AG08395 (cell line): ENCODE results near the gene ARHGAP25.

Experiments
- DNase-seq: peaks from one replicate; pipeline ENCODE4 v3.0.0; 2012; ENCODE audit warnings: mixed read lengths, low spot score

Gene ARHGAP25

DNA sequence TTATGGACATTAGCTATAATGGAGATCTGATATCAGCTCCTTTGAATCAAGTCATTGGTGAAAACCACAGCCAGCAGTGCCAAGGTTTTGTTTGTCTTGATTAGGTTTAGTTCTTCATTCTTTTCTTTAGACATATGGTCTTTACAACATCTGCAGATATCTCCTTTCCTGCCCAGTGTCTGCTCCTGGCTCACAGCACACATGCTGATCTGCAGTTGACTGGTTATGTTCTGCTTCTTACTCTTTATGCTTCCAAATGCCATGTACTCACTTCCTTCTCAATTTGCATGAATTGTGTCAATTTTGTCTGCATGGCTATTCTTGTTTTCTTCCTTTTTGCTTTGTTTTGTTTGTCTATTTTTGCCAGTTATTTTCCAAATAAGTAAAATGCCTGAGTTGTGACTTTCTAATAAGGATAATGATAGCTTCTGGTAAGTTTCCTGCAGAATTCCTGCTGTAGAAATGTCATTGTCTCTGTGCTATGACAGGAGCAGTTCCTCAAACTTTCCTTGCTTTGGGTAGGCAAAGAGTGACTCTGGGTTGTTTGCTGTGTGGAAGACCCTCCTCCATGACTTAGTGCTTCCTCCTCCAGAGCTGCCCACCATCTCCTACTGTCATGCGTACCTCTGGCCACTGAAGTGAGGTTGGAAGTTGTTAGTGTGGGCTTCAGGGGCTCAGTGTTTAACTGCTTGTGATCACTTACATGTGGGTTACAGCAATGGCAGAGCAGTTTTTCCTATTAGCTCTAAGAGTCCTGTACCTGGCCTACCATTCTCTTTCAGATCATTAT is 8.2 kb downstream of the ARHGAP25 start:
- no peak for DNase-seq

DNA sequence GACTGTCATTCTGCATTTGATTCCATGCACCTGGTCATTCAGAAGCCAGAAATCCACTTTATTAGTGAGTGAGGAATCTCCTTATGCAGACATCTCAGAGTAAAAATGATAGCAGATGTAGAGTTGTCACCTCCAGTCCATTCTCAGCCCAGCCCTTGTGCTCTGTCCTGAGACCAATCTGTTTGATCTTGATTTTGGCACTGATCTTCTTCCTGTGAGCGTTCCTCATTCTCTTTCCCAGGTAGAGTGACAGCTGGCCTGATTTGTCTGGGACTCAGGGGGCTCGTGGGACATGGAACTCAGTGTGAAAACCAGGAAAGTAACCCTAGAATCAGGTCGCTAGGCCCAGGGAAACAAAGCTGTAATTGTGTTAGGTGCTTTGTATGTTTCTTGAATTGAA is 8.9 kb downstream of the ARHGAP25 start:
- DNase-seq, result no peak

DNA sequence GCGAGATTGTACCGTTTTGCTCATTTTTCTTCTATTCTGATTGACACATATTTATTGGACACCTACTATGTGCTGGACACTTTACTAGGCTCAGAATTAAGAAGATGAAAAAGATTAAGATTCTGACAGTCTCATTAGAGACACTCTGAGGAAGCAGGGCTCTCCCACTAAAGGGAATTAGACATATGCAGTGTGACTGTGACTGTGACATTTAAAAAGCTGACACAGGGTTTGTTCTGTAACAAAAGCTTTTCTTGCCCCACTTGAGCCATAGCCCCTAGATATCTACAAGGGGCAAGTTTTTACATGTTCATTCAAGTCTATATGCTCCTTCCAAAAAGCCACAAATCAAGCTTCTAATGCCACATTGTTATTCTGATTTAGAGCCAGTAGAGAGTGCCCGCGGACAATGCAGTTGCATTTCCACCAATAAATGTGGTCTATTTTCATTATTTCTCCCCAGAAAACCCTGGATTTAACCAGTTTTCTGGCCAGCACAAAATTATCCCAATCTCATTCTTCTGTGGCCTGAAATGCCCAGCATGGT is 9.8 kb downstream of the ARHGAP25 start:
- no peak for DNase-seq

DNA sequence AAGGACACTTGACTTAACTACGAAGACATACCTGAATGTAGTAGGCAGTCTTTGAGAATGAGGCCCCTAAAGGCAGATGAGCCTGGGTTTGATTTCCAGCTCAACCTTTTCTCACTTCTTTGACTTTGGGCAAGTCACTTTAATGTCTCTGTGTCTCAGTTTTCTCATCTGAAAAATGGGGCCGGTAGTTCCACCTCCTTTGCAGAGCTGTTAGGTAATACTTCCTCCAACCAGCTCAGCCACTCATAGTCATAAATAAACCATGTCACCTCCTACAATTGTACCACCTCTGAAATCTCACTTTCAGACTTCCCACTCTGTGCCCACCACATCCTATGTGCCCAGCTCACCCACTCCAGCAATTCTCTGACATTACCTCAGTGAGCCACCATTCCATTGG is 10.4 kb downstream of the ARHGAP25 start:
- no peak for DNase-seq

DNA sequence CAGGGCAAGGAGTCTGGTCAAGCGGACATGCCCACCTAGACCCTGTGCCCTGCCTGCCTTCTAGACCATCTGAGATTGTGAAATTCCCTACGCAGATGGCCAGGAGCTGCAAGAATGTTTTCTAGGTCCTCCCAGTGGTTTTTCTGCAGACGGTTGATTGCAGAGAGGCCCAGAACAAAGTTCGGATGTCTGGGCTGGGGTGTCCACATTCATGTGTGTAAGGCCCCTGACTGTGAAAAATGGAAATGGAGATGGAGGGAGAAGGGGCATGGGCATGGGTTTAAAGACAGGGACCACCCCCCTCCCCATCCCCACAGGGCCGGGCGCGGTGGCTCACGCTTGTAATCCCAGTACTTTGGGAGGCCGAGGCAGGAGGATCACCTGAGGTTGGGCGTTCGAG is 11.8 kb downstream of the ARHGAP25 start:
- DNase-seq, result no peak

DNA sequence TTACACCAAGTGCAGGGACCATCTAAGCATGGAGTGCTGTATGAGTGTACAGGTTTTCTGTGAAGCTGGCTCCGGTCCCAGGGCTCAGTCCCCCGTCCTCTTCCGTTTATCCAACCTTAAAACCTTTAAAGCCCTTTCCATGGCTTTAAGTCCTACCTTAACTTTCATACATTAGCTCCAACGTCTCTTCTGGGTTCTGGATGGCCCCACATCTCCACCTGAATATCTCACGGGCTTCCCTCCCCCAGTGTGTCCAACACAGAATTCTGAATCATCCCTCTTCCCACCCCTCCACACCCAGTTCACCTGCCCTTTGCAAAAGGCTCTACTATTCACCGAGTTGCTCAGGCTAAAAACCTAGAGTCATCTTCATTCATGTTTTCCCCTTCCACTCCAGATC is 12.8 kb downstream of the ARHGAP25 start:
- DNase-seq, result no peak

DNA sequence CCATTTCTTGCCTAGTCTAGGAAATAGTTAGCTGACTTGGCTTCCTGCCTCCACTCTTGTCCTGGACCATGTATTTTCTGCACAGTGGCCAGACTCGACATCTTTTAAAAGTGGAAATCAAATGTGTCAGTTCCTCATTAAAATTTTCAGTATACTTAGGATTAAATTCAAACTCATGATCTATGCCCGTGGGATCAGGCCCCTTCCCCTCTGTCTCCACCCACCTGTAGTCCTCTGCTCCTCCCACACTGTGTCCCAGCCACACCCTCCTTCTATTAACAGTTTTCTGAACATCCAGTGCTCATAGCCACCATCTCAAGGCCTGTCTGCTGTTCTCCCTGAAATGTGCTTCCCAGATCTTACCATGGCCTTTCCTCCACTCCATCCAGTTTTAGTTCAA is 13.3 kb downstream of the ARHGAP25 start:
- DNase-seq, result no peak

DNA sequence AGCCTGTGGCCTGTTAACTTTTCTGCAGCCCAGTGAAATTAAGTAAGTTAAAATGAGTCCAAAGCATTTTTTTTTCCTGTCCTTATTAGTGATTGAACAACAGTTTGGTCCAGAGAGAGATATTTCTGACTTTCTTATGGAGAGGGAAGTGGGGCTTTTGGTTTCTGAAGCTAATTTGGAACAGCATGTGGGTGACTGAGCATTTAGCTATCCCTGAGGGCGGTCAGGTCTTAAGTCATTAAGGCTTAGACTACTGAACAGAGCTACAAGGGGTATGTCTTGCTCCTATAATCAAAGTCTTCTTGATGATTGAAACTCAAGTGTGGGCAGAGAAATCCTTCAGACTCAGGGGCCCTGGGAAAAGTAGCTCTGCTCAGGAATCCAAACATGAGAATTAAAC is 14.0 kb downstream of the ARHGAP25 start:
- no peak for DNase-seq

DNA sequence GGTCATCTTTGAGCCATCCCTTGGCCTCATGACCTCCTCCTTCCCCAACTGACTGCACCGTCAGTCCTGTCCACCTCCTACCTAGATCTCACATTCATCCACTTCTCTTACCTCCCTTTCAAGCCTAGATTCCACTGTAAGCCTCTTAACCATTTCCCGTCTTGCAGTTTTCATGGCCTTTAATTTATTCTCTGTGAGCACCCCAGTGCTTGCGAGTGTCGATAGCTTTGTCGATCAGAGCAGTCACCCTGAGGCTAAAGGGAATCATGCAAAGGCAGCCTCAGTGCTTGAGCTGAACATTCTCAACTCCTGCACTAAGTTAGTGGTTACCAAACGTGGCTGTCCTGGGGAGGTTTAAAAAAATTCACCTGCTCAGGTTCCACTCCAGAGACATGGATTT is 14.7 kb downstream of the ARHGAP25 start:
- DNase-seq, result no peak

DNA sequence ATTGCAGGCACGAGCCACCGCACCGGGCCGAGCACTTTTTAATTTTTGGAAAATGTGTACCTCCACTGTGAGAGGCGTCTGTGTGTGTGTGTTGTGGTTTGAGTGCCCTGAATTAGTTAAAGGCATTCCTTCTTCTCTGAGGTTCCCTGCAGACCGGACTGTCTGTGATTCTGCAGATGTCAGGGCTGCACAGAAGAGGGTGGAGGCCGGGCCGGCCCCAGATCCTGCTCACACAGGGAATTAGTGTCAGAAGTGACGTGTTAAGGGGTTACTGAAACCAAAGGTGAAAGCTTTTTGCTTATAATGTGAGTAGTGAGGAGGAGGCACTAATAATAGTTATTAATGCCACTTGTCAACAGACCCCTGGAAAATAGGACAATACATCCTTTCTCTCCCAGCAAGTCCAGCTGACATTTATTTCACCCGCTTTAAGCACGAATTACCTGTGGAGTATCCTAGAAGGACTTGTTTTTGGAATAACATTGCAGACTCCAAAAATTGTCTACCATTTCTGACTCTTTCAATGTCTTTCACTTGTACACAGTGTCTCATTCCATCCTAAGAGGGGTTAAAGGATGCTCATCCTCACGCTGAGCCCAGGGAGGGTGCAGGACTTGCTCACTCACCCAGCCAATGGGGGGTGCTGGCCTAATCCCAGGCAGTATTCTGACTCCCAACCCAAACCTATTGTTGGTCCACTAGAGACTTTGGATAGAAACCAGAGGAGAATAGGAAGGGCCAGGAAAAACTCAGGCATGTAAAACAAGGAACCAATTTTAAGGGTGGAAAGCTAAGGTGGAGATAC is 16.2 kb downstream of the ARHGAP25 start:
- no peak for DNase-seq

DNA sequence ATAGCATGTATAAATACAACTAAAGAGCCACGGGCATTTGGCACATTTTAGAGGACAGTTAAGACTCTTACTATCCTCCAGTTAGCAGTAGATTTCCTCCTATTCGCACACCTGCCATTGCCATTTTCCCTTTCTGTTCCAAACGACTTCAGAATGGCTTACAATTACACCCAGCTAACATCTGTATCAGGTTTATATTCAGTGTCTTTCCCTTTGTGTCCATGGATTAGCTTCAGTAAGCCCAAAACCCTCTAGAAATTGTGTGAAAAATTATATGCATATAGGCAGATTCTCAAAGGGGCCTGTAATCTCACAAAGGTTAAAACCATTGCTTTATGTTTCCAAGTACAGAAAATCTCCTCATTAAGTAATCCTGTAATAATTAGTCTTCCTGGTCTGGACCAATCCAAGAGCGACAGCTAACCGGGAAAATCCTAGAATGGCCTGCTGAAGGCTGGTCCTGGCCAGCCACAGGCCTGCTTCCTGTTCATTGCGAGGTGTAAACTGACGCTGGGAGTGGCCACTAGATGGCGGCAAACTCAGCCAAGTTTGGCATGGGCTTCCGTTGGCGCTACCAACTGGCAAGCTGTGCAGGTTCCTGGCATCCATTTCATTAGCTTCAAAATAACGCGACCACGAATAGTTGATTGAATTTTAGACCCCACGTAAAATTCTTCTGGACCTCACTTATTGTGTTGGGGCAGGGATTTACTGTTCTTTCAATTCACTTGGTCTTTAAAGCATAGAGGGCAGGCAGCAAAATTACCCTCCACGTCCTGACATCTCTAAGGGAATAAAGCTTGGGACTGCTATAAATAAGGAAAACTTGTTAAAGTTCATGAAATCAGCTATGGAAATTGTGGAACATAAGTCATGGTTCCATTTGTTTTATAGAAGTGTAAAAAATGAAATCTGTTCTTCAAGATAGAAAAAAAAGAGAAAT is 17.1 kb downstream of the ARHGAP25 start:
- DNase-seq, result peak; percentile 88

DNA sequence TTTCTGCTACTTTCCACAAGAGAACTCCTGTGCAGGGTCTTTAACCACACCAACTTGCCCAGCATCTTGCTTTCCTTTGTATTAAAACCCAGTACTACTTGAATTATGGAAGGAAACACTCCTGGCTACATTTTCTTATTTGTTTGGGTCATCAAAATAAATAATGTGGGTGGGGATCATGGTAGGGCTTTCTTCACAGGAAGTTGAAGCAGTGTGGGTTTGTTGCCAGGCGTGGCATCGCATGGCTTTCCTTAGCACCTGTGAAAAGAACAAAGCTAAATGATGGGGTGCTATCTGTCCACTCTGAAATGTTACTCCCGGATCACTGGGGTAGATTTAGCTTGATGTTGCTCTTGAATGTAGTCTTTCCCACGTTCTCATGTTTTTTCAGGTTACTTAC is 18.7 kb downstream of the ARHGAP25 start:
- no peak for DNase-seq

DNA sequence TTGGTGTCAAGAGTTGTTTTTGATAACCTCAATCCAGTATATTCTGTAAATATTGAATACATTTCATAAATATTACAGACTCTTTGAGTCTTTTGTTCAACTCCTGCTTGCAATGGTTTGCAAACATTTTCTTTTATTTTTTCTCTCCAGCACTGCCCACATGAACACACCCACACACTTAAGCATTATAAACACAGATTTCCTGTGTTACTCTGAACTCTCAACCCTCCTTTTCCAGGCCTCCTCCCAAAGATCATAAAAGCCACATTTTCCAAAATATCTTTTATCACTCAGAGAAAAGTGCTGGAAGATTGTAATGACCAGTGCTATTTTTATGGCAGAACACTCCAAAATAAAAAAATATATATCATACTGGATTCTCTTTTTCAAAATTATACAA is 20.5 kb downstream of the ARHGAP25 start:
- no peak for DNase-seq

DNA sequence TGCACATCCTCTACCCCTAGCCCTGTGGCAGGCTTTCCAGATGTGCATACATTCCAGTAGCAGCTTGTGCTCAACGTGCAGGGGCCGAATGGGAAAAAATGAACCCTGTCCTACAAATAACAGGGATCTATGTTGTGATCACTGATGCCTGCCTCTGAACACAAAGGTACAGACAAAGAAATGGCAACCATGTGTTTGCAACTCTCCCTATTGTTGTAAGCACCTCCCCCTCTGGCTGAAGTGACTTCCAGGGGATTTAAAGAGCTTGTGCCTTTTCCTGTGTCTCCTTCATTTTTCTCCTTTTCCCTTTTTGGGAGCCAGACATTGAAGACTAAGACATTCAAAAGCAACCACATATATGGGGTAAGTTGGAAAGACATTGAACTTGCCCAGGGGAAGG is 21.6 kb downstream of the ARHGAP25 start:
- DNase-seq, result no peak

DNA sequence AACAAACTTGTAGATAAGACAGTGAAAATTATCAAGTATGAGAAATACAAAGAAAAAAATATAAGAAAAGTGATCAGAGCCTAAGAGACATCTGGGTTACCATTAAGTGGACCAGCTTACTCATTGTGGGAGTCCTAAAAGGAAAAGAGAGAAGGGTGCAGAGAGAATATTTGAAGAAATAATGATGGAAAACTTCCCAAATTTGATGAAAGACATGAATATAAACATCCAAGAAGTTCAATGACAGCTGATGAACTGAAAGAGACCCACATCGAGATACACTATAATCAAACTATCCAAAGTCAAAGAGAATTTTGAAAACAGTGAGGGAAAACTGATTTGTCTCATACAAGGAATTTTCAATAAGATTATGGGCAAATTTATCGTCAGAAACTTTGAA is 22.5 kb downstream of the ARHGAP25 start:
- DNase-seq, result no peak

DNA sequence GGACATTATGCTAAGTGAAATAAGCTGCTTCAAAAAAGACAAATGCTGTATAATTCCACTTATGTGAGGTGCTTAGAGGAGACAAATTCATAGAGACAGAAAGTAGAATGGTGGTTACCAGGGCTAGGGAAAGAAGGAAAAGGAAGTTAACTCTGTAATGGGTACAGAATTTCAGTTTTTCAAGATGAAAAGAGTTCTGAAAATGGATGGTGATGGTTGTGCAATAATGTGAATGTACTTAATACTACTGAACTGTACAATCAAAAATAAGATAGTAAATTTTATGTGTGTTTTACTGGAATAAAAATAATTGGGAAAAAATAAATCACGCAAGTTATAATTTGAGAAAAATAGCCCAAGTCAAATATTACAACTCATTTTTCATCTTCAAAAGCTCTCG is 27.5 kb downstream of the ARHGAP25 start:
- no peak for DNase-seq

DNA sequence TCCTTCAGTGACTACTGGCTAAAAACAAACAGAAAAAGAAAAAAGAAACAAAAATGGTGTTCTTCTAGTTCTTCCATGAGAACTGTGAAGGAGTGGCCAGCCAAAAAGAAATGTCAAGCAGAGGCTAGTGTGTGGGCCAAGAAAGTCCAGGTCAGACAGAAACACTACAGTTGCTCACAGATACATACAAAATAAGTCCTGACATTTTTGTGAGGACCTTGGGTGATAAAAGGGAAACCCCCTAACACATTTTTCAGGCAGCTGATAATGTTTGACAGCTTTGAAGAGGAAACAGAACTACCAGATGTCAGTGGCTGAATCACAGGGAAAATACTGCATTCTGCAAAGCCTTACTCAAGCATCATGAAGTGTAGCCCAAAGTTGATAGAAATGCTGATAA is 28.1 kb downstream of the ARHGAP25 start:
- no peak for DNase-seq

DNA sequence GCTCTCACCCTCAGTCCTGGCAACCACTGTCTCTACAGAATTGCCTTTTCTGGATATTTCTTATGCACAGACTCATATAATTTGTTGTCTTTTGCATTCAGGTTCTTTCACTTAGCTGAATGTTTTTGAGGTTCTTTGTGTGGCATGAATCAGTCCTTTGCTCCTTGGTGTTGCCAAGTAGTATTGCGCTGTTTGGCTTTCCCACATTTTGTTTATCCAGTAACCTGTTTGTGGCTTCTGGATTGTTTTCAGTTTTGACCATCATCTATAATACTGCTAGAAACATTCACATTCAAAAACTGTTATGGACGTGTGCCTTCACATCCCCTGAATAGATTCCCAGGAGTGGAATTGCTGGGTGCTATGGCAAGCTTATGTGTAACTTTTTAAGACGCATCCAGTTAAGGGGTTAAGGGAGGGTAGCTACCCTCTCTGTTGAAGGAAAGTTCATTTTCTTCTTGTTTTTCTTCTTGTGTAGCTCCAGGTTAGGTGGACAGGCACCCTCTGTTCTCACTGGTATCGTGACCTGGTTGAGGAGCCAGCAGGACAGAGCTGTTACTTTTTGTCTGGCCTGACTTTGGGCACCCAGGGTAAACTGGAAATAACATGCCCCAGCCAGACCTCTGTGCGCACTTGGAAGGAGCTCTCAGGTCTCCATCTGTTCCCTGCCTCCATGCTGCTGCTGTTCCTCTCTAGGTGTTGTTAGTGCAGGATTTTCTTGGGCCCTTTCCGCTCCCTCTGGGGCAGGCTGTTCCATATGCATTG is 29.6 kb downstream of the ARHGAP25 start:
- DNase-seq, result no peak

DNA sequence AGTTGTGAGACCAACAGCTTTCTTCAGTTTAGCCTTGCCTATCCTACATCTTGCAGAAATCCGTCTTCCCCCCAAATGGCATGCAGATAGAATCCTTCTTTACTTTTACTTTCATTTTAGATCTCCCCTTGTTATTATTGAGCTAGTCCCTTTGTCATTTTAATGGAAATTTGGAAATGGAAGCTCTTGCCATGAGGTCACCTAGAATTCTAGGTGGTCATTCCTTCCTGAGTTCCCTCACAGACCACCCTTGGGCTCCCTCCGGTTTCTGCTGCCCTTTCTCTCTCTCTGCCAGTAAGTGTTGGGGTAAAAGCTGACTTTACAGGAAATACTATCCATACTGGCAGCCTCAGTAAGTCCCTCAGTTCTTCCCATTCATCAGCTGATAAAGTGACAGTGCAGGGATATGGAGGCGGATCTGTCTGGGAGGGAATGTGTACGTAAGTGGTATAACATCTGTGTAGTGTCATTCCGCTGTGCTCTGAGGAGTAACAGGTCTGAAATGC is 30.2 kb downstream of the ARHGAP25 start:
- DNase-seq, result no peak

DNA sequence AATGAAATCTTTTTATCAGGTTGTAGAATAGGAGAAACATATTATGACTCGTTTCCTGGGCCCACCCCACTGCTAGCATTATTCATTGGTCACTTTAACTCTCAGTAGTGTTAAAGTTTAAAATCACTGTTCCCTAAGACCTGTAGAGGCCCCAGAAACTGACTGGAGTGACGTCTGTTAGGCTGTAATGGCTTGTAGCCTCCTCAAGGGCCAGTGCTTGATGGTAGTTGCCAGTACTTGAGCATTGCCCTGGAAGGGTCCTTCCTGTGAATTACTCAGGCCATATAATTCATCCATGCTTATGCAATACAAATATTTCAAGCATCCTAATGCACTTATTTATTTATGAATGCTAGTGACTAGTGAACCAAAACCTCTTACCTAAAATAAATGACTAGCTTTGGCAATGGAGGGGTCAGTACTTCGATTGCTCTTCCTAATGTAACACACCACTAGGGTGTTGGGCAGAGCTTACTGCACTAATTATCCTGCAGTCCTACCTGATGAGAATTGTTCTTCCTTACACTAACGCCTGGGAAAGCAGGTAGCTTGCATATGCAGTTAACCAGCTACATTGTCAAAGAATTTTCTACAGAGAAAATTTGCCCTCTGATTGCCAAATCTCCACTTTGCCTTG is 31.2 kb downstream of the ARHGAP25 start:
- DNase-seq, result no peak

DNA sequence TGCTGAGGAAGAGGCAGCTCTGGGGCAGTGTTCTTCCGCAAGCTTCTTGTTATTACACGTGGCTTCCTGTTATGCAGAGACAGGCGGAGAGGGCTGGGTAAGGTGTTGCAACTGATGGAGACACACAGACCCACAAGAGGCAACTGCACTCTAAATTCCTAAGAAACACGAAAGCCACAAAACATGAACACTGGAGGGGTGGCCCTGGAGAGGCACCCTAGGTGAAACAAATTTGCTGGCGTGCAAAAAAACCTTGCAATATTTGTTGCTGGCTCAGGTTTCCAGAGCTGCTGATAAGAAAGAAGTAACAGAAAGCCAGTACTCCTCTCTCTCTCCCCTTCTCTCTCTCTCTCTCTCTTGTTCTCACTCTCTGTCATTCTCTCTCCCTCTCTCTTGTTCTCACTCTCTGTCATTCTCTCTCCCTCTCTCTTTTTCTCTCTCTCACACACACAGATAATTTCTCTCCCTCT is 31.8 kb downstream of the ARHGAP25 start:
- DNase-seq, result no peak
